DMS 273 treated with DMSO at 0.1 percent for 48 hours (cell line): ENCODE data around the gene SHE.
"Not testable (repeated sequence)": the region's sequence is repeated elsewhere in the genome, so short reads cannot be mapped to it uniquely, and the experiment has no call there.

ENCODE experiments used
- DNase-seq: peaks from one replicate; lab custom pipeline; 2025; lab: John Stamatoyannopoulos, UW

SHE gene

DNA sequence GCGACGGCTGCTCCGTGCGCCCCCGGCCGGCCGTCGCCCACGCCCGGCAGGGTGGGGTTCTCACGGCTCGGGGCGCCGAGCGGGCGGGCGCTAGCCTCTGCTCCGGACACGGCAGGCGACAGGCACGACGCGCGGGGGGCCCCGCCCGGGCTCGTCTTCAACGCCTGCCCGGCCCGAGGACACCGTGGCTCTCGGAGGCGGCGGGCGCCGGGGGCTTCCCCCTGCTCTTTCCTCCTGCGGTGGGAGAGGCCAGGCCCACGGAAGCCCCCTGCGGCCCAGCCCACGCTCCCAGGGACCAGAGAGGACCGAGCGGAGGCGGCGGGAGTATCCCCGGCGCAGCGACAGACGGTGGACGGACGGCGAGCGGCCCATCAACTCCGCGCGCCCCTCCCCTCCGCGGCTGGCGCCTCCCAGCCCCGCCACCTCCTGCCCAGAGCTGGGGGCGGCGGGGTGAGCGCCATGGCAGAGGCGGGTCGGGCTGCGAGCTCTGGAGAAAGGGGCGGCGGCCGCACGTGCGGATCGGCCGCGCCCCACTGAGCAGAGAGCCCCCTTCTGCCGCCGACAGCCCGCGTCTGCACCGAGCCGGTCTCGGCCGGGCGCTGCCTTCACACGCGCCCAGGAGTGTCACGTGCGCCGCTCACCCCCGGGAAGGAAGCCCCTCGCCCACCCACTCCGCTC lies at the start of gene SHE, which contains the start of gene TDRD10:
Gene SHE, minus strand, starts transcription at position 347 of the 678 bp plus-strand sequence. CDS start 386 bp downstream, outside the sequence.
Gene TDRD10, plus strand, starts transcription at position 154 of the 678 bp plus-strand sequence. CDS start 4,685 bp downstream, outside the sequence.
- DNase-seq, result no peak

DNA sequence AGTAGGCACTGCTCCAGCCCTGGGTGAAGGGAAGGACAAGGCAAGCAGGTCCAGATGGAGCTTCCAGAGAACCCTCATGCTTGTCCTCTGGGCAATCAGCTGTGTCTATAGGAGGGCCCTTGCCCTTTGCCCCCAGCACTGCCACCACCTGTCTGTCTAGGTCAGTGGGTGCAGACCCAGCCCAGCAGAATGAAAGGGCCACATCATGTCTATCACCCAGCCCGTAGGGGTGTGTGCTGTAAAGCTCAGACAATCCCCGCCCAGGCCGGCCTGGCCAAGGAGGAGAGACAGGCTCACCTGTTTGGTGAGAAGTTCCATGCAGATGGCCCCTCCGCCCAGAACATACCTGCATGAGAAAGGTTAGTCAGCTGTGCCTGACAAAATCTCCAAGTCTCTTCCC lies 49.3 kb upstream of the SHE start:
- no peak for DNase-seq

DNA sequence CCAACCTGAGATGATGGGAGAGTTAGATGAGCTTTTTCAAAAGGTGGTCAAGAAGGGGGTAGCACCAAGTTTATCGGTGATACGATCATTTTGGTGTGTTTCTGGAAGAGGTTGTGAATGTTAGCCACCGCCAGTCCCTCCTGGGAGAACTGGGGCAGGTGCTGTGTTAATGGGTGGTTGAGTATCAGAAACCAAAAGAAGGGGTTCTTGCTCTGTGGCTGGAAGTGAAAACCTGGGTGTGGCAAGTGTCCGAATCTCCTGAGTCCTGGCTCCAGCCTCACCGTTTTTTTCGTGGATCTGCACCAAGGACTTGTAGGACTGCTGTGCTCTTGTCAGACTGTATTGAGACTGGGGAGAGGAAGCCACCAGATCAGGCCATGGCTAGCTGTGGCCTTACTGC lies 48.4 kb upstream of the SHE start:
- DNase-seq, result no peak

DNA sequence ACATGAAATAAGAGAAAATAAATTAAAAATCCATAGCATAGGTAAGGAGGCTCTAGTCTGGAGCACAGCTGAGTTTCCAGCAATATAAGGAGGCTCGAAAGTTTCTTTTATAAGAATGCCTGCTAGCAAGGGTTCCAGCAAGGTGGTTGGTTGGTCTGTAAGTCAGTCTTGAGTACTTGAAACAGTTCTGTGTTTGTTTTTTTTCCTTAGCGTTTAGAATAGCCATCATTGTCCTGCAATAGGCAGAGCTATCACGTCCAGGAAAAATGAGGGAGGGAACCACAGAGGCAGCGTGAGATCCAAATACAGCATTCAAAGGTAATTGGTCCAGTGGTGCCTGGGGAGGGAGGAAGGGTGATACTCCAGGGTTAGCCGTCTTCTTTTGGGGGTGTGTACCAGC lies 47.9 kb upstream of the SHE start:
- DNase-seq, result no peak

DNA sequence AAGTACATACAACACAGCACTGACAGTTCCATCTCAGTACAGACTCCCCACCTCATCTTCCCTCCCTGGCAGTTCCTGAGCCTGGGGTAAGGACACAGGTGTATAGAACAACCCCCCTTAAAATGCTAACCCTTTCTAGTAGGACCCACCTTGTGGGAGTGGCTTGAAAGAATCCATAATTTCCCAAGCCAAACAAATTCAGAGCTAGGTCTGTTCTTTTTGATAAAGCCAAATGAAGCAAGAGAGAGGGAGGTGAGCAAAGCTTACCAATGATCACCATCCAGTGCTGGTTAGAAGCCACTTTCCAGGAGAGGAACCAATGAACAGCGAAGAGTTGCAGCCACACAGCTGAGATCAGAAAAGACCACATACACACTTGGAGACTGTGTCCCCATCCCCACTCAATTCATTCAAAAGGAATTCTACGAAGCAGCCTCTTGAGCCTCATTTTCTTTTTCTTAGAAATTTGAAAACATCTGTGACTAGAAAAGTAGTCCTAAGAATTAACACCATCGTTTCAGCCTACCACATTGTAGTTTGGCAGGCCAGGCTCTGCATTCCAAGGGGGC lies 47.1 kb upstream of the SHE start:
- DNase-seq, result no peak

DNA sequence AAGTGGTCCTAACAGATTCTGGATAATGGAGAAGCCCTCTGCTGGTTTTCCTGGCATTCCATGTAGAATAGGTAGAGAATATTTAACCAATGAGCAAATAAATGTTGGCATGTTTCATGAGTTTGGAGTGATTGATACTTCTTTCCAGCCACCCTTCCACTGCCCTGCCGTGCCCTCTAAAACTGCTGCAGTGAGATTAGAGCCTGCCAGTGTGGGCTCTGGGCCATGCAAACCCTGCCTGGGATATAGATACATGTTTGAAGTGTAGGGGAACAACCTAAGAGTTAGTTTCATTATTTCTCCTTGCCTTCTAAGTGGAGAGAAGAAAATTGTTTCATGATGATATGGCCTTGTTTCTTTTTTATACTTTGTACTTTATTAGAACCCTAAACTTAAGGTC lies 45.8 kb upstream of the SHE start:
- DNase-seq, result no peak

DNA sequence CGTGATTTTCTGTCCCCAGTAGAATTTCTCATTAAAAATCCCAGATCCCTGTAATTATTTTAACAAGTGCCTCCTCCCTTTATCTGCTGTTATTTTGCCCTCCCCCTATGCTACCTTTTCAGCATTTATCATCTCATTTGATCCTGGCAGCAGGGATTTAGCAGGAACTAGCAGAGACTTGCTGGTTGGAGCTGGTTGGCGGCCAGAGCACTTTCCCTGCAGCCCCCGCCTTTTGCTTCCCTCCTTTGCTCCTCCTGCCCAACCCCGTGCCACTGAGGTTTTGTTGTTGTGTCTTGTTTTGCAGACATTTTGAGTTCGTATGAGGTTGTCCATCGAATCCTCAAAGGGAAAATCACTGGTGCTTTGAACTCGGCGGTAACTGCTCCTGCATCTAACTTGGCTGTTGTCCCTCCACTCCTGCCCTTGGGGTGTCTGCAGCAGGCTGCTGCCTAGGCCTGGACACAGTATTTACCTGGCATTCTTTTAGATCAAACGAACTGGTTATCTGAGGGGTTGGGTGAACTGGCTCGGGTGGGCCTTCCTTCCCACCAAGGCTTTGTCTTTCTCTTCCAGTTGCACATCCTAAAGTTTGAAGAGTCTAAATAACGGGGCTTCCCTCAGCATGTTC lies 45.0 kb upstream of the SHE start:
- no peak for DNase-seq

DNA sequence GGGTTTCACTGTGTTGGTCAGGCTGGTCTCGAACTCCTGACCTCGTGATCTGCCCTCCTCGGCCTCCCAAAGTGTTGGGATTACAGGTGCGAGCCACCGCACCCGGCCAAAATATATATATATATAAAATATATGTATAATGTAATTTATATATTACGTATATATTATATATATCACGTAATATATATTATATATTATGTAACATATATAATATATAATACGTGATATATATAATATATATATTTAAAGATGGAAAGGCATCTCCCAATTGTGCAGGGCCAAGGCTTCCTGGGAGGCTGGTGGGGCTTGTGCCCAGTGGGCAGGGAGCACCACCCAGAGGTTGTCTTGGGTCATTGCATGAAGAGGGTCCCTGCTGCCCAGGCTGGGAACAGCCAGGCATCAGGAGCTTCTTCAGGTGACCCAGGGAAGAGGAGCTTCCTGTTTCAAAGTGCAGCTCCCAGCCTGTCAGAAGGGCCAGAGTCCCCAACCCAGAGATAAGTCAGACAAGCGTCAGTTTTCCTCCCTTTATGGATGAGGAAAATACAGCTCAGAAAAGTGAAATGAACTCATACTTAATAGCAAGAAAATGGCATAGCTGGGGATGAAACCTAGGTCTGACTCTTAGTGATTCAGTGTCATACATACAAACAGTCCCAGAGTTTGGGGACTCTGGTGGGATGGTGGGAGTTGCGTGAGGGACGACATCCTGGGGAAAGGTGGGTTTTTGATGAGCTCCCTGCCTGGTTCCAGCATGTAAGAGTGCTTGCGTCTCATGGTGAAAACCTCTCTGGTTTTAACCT lies 44.3 kb upstream of the SHE start:
- no peak for DNase-seq

DNA sequence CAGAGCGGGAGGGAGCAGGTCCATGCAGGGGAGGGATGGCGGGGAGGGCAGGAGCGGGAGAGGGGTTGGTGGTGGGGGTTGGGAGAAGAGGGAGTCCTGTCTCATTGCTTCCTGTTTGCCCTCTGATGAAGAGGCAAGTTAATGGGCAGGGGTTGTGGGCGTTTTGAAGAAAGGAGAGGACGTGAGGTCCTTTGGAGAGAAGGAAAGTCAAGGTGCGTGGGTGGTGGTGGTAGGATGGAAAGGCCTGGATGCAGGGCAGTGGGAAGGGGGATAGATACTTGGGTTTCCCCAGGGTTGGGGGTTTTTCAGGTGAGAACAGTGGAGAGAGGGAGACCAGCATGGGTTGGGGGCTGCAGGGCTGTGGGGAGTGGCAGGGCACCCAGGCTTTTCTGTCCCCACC lies 39.0 kb upstream of the SHE start:
- no peak for DNase-seq

DNA sequence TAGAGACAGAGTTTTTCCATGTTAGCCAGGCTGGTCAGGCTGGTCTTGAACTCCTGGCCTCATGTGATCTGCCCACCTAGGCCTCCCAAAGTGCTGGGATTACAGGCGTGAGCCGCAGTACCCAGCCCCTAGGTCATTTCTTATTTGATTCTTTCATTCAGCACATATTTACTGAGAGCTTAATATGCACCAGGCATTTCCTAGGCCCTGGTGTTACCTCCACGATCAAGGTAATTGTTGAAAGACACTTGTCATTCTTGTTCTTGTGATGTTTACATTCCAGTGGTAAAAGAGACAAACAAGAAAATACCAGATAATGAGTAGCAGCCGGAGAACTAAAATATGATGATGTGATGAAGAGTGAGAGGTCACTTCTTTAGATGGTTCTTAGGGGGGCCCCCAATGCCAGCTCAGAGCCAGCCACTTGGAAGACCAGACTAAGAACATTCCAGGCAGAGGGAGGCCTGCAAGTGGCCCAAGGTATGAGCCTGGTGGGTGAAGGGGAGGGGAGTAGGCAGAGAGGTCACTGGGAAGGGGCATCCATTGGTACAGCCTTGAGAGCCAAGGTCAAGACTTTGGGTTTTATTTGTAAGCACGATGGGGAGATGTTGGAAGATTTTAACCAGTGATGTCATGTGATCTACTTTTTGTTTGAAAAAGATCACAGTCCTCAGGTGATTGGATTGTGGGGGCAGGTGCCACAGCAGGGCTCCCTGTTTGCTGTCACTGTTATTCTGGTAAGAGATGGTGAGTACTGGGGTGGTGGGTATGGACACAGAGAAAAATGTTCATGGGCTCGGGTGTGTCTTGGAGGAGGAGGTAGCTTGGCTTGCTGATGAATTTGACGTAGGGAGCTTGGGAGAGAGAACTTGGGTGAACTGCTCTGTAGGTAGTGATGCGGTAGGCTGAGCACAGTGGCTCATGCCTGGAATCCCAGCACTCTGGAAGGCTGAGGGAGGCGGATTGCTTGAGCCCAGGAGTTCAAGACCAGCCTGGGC lies 37.6 kb upstream of the SHE start:
- no peak for DNase-seq

DNA sequence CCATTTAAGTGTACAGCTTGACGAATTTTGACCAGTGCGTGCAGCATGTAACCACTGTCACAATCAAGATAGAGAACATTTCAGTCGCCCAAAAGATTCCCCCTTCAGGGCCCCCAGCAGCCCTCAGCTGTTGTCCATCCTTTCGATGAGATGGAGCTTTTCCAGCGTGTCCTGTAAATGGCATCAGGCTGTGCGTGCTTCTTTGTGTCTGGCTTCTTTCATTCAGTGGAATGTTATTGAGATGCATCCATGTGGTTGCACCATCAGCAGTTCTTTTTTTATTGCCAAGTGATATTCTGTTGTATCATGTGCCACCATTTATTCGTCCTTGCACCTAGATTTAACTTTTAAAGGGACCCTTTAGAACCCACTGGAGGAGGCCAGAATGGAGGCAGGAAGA lies 34.4 kb upstream of the SHE start:
- no peak for DNase-seq

DNA sequence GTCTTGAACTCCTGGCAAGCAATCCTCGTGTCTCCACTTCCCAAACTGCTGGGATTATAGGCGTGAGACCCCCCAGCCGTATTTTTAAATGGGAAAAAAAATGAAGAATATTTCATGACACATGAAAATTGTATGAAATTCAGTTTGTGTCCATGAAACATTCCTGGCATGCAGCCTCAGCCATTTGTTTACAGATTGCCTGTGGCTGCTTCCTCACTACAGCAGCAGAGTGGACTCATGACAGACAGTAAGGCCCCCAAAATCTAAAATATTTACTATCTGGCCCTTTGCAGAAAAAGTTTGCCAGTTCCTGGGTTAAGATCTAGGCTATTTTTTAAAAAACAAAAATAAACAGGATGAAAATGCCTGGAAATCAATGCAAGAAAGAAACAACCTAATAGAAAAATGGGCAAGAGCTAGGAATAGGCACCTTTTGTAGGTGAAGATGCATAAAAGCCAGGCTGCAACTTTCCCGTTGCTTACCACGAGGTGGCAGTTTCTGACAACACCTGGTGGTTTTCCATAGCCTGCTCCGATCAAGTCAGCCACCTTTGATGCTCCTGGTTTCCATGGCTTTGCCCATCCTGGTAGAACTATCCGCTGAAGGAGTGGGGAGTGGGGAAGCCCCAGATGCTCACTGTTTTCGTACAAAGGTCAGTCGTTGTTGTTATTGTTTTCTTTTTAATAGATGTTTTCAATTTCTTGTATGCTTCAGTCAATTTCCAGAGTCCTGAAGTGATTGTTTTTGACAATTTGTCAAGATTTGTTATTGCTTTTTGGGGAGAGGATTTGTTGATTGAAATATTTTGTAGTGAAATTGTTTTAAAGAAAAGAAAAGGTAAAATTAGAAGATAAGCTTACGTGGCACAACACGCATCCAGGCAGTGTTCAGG lies 32.0 kb upstream of the SHE start:
- DNase-seq, result peak; percentile 36

DNA sequence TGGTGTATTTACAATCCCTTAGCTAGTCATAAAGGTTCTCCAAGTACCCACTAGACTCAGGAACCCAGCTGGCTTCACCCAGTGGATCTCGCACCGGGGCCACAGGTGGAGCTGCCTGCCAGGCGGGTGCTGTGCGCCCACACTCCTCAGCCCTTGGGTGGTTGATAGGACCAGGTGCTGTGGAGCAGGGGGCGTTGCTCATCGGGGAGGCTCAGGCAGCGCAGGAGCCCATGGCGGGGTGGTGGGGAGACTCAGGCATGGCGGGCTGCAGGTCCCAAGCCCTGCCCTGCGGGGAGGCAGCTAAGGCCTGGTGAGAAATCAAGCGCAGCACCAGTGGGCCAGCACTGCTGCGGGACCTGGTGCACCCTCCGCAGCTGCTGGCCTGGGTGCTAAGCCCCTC lies 29.7 kb upstream of the SHE start:
- DNase-seq, result not testable (repeated sequence)

DNA sequence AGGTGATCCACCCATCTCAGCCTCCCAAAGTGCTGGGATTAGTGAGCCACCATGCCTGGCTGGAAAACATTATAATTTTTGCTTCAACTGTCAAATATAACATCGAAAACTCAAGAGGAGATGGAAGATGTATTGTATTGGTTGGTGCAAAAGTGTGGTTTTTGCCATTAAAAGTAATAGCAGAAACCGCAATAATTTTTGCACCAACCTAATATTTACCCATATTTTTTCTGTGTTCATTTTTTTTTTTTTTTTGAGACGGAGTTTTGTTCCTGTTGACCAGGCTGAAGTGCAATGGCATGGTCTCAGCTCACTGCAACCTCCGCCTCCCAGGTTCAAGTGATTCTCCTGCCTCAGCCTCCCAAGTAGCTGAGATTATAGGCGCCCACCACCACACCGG lies 27.1 kb upstream of the SHE start:
- no peak for DNase-seq

DNA sequence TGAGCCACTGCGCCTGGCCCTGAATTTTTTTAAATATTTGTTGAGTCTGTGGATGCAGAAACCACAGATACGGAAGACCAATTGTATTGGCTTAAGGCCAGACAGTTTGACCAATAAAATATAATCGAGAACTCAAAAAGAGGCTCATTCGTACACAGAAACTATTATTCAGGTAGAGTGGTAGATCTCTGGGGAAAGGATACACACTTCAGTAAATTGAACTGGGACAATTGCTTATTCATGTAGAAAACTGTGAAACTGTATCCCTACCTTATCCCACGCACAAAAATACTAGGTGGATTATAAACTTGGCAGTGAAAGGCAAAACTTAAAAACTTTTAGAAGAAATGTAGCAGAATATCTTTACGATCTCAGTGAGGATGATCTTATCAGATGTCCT lies 25.0 kb upstream of the SHE start:
- DNase-seq, result no peak

DNA sequence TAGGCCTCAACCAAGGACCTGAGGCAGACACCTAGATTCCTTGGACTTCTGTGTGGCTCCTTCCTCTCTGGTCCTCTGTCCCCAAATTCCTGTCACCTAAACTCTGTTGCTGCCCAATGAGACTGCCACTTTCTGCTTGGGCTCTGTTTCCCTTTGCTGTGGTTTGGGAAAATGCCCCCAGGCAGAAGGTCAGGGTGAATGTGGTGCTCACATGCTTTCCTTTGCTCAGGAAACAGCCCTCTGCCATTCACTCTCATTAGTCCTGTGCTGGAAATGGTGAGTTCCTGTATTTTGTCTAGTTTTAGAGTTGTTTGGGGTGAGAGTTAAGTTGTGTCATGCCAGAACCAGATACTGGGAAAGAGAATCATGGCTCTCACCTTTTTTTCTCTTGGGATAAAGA lies 22.7 kb upstream of the SHE start:
- no peak for DNase-seq

DNA sequence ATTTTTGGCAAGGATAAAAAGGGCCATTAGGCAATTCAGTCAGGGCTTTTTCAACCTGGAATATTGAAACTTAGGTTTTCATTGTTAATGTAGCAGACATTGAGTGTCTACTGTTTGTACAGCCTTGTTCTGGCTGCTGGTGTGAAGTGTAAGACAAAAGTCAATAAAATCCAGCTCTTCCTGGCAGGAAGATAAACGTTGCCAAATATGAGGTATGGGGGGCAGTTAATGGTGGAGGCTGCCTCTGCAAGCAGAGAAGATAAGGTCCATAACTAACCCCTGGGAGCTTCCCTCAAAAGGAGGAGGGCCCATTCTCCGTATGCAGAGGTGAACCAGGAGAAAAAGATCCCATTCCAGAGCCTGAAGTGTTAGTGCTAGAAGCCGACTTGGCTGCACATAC lies 19.5 kb upstream of the SHE start:
- DNase-seq, result no peak

DNA sequence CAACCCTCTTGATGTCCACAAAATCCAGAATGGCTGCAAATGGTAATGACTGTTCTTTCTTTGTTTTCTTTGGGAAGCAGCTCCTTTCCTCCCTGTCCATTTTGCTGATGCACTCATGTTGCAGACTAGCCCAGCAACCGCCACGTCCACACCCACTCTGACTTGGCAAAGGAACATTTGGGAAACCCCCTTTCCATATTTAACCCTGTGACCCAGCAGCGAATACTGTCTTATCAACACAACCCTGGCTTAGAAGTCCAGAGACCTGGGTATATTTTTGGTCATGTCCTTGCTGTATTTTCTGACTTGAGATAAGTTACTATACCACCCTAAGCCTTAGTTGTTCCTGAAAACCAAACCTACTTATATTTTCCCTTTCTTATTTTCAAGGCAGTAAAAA lies 18.1 kb upstream of the SHE start:
- no peak for DNase-seq

DNA sequence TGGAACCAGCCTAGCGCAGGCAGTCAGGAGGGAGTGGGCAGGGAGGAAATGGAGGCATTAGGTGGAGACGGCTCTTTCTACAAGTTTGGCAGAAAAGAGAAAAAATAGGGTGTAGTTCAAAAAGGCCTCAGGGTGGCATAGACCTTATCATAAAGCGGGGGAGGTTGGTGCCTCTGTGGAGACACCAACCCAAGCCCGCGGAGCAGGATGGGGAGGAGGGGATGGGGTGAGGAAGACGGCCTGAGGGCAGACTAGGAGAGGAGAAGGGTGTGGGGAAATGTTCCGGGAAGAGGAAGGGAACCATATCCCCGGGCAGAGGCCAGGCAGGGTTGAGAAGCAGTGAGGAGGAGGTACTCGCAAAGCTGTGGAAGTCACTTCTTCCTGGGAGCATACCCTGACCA lies 17.4 kb upstream of the SHE start:
- no peak for DNase-seq

DNA sequence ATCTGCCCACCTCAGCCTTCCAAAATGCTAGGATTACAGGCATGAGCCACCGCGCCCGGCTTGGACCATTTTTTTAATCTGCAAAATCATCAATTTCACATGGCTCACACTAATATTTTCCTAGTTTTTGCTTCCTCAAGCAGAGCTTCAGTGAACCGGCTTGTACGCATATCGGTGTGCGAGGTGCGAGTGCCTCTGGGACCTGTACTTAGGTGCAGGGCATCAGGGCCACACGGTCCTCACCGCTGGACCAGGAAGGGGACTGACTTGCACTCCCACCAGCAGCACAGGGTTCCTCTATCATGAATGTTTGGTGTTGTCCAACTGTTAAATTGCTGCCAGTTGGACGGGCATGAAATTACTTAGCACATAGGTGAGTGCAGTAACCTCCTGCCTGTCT lies 15.4 kb upstream of the SHE start:
- DNase-seq, result no peak
